Endothelial cell of umbilical vein (primary cell): ENCODE results near the gene TRAPPC10. TPM values are rescaled to one million over a fixed set of nuclear protein-coding genes. Genes with fewer than 3 reads are reported as not detected.

Source experiments
- BruUV-seq: library from RNA; stranded (reverse); fragments of 400-500 nt; replicated peaks from 2 replicates; lab custom pipeline; 2021; lab: Mats Ljungman, UMichigan
- CTCF ChIA-PET: fragments of 300-600, 350-600 bp; sonication (Branson Sonifier 250); formaldehyde crosslinking; loops from one replicate; lab custom pipeline; 2021; ENCODE audit warnings: antibody characterized with exemption, inconsistent platforms; lab: Charles Lee
- POLR2A ChIA-PET: fragments of 300-600, 350-600 bp; sonication (Branson Sonifier 250); formaldehyde crosslinking; loops from one replicate; lab custom pipeline; 2021; ENCODE audit warnings: antibody characterized with exemption, inconsistent platforms; lab: Charles Lee
- DNase-seq: peaks from one replicate; pipeline ENCODE4 v3.0.0-alpha.2; 2011; ENCODE audit warnings: low read depth, low spot score
- FAIRE-seq: peaks from 2 replicates; lab custom pipeline; 2011; peaks lifted over from hg19 to GRCh38; lab: Jason Lieb, UNC
- H2AFZ ChIP-seq: 2 replicates; pipeline ENCODE4 v1.6.0; 2012; ENCODE audit warnings: low read depth, low read length, control low read depth, inconsistent platforms
- H3K27ac ChIP-seq: 2 replicates; pipeline ENCODE4 v1.5.1; 2011; ENCODE audit warnings: low read depth, mild to moderate bottlenecking, control low read depth, low read length, moderate library complexity; ENCODE audit not compliant: insufficient read depth
- H3K27me3 ChIP-seq, 2 experiments: 2 replicates each; pipeline versions ENCODE4 v1.6.0 to v1.6.1; 2011; ENCODE audit warnings: low read length in 2 of 2, mixed read lengths in 1 of 2; ENCODE audit not compliant: control insufficient read depth in 2 of 2, insufficient read depth in 2 of 2
- H3K36me3 ChIP-seq, 2 experiments: 2 replicates in 1 of 2; 3 replicates in 1 of 2; pipeline ENCODE4 v1.5.1; 2011; ENCODE audit warnings: low read length in 2 of 2, mild to moderate bottlenecking in 1 of 2, moderate library complexity in 1 of 2; ENCODE audit not compliant: control insufficient read depth in 2 of 2, insufficient read depth in 2 of 2; ENCODE audit errors: extremely low read depth in 1 of 2
- H3K4me1 ChIP-seq: 3 replicates; pipeline ENCODE4 v1.5.1; 2011; ENCODE audit warnings: mild to moderate bottlenecking, low read length; ENCODE audit not compliant: control insufficient read depth, insufficient read depth; ENCODE audit errors: extremely low read depth
- H3K4me2 ChIP-seq: 2 replicates; pipeline ENCODE4 v1.6.1; 2011; ENCODE audit warnings: low read length, control low read depth, mixed read lengths; ENCODE audit not compliant: insufficient read depth
- H3K4me3 ChIP-seq, 3 experiments: fragments of 200-600 bp in 1 of 3; sonication (generic), shearing (Covaris generic) in 1 of 3; replicated peaks in 1 of 3; 2 replicates each; pipeline ENCODE4 v1.5.1; 2011 to 2016; ENCODE audit warnings: control low read depth in 3 of 3, low read length in 3 of 3, mild to moderate bottlenecking in 2 of 3, inconsistent platforms in 1 of 3, low read depth in 1 of 3, moderate library complexity in 1 of 3; ENCODE audit not compliant: insufficient read depth in 1 of 3
- H3K79me2 ChIP-seq: 2 replicates; pipeline ENCODE4 v1.6.0; 2012; ENCODE audit warnings: low read length, inconsistent platforms; ENCODE audit not compliant: control insufficient read depth, insufficient read depth
- H3K9ac ChIP-seq: replicated peaks from 2 replicates; pipeline ENCODE3; 2011; ENCODE audit warnings: low read length, control low read depth; ENCODE audit not compliant: insufficient read depth; ENCODE audit errors: extremely low read depth
- H3K9me1 ChIP-seq: replicated peaks from 3 replicates; pipeline ENCODE4 v1.6.0; 2011; ENCODE audit warnings: mild to moderate bottlenecking, low read length; ENCODE audit not compliant: control insufficient read depth, insufficient read depth; ENCODE audit errors: extremely low read depth
- H3K9me3 ChIP-seq: replicated peaks from 2 replicates; pipeline ENCODE4 v1.5.1; 2012; ENCODE audit warnings: low read length, inconsistent platforms; ENCODE audit not compliant: control insufficient read depth, insufficient read depth
- H4K20me1 ChIP-seq: replicated peaks from 2 replicates; pipeline ENCODE3; 2011; ENCODE audit warnings: mild to moderate bottlenecking, low read length; ENCODE audit not compliant: control insufficient read depth, insufficient read depth; ENCODE audit errors: extremely low read depth
- CTCF ChIP-seq, 2 donors: IDR thresholded peaks; 1 replicate in 1 of 2; 2 replicates in 1 of 2; pipeline ENCODE4 v1.5.1; 2011; ENCODE audit warnings: low read length in 2 of 2, mild to moderate bottlenecking in 2 of 2, moderate library complexity in 2 of 2, control low read depth in 1 of 2, inconsistent platforms in 1 of 2, low read depth in 1 of 2; ENCODE audit not compliant: insufficient read depth in 1 of 2; ENCODE audit errors: extremely low read depth in 1 of 2
- EZH2 ChIP-seq: IDR thresholded peaks from 2 replicates; pipeline ENCODE4 v1.6.1; 2012; ENCODE audit warnings: borderline replicate concordance, low read depth, mild to moderate bottlenecking, moderate library complexity, low read length, inconsistent platforms; ENCODE audit not compliant: severe bottlenecking
- FOS ChIP-seq: IDR thresholded peaks from 2 replicates; pipeline ENCODE4 v1.6.1; 2011; ENCODE audit warnings: mild to moderate bottlenecking, low read length, moderate library complexity, borderline replicate concordance; ENCODE audit not compliant: insufficient read depth
- GATA2 ChIP-seq: IDR thresholded peaks from 2 replicates; pipeline ENCODE4 v1.7.0; 2011; ENCODE audit warnings: low read depth, mild to moderate bottlenecking, moderate library complexity, mixed read lengths, low read length; ENCODE audit not compliant: insufficient read length, insufficient read depth
- JUN ChIP-seq: IDR thresholded peaks from 2 replicates; pipeline ENCODE4 v1.6.1; 2011; ENCODE audit warnings: borderline replicate concordance, low read depth; ENCODE audit not compliant: insufficient read length, insufficient read depth
- MYC ChIP-seq: IDR thresholded peaks from one replicate; pipeline ENCODE4 v1.6.1; 2011; ENCODE audit warnings: mild to moderate bottlenecking, low read depth, low read length
- POLR2A ChIP-seq: IDR thresholded peaks from 2 replicates; pipeline ENCODE4 v1.6.1; 2012; ENCODE audit warnings: low read depth, mild to moderate bottlenecking, control low read depth, low read length
- POLR2AphosphoS5 ChIP-seq: IDR thresholded peaks from 2 replicates; pipeline ENCODE4 v1.6.1; 2012; ENCODE audit warnings: low read depth, mild to moderate bottlenecking, control low read depth, low read length, moderate library complexity; ENCODE audit not compliant: insufficient read depth
- dilution Hi-C: fragments of 300-500 bp; cut with MboI; formaldehyde crosslinking; loops from one replicate; pipeline ENCODE4 v1.15.0; 2019; ENCODE audit warnings: low sequenced_read_pairs; ENCODE audit not compliant: extremely low pct_ligation_motif_present
- intact Hi-C: fragments of 100-400 bp; cut with micrococcal nuclease; formaldehyde crosslinking; loops from one replicate; pipeline ENCODE4 v1.10.0; 2022
- polyA plus RNA-seq, 4 experiments: library from polyadenylated mRNA; depleted of rRNA in 3 of 4; stranded (reverse) in 3 of 4; unstranded in 1 of 4; fragments of >200 nt; gene quantifications; 2 replicates each; pipeline versions ENCODE4 v1.2.1 to v1.2.3, GENCODE V29; 2011 to 2012; ENCODE audit warnings: missing spikeins in 1 of 4
- total RNA-seq: library from RNA; stranded (reverse); gene quantifications from 2 replicates; pipeline ENCODE4 v1.2.3, GENCODE V29; 2021
- TF ChIP-seq, protein P1 (sequence below): IDR thresholded peaks from 2 replicates; pipeline ENCODE4 v1.6.1; 2011; ENCODE audit not compliant: insufficient read depth, insufficient read length

The TRAPPC10 gene
- total and polyA plus RNA-seq, 2 donors (not counting 3 experiments of a cell fraction or from before 2014, with no cell fraction given) = 21.5 to 33.6 TPM

DNA sequence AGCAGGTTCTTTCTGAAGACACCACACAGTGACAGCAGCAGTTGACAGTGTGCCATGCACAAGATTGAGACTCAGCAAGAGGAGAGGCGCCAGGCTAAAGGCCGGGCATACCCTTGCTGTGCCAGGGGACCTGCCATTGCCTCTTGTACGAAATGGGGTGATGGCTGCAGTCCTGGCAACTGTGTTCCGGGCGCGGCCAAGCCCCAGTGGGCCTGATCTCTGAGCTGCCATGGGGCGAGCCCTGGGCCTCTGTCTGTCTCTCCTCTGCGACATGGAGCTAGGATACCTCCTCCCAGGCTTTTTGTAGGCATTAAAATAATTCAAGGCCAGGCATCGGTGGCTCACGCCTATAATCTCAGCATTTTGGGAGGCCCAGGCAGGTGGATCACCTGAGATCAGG, 9.6 kb upstream of the TRAPPC10 start:
- H3K9me3 ChIP-seq = no peaks in the 10 kb centered on the region
- H3K4me3 ChIP-seq = no peak overlapping the region
- no peaks in the 10 kb centered on the region for H4K20me1 ChIP-seq
- no peaks in the 10 kb centered on the region for H3K36me3 ChIP-seq
- no peak overlapping the region for H3K4me2 ChIP-seq
- no peaks in the 10 kb centered on the region for H3K27me3 ChIP-seq
- H3K9ac ChIP-seq = no peak overlapping the region
- dilution Hi-C loops = no loop called here
- ChIA-PET CTCF (interaction anchor here (0.8 kb wide), 1 partner anchor 27 kb away, joined by 3 read pairs; no protein-coding TSS in a partner anchor), POLR2A (no interaction called here)
- no peaks in the 10 kb centered on the region for H3K9me1 ChIP-seq
- FAIRE-seq (no peak), DNase-seq (no peak)
- H3K27ac ChIP-seq = no peak overlapping the region
- no peaks in the 10 kb centered on the region for H3K79me2 ChIP-seq
- TF ChIP-seq MYC (no peak), POLR2AphosphoS5 (no peak), GATA2 (no peak), POLR2A (no peak), JUN (no peak), CTCF (IDR thresholded peaks at IDR 0.05; ENCODE audit: extremely low read depth in 1 of 2, insufficient read depth in 1 of 2, low read depth in 1 of 2, low read length in 2 of 2) (no peak), EZH2 (no peak), FOS (no peak)
- TF ChIP-seq, protein P1, sequence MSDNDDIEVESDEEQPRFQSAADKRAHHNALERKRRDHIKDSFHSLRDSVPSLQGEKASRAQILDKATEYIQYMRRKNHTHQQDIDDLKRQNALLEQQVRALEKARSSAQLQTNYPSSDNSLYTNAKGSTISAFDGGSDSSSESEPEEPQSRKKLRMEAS = no peak
- H2AFZ ChIP-seq = no peak overlapping the region
- intact Hi-C loops = no loop called here
- peaks cover 12% of the 10 kb centered on the region for H3K4me1 ChIP-seq
- no TSS peak for BruUV-seq
